Erythroblast (primary cell): ENCODE data around the gene PBLD.

ENCODE experiments used
- GATA1 ChIP-seq: IDR thresholded peaks from 2 replicates; pipeline ENCODE4 v1.6.1; 2011; ENCODE audit warnings: low read depth, mild to moderate bottlenecking, control low read depth, low read length, moderate library complexity
- POLR2A ChIP-seq: IDR thresholded peaks from 2 replicates; pipeline ENCODE4 v1.6.1; 2011; ENCODE audit warnings: mild to moderate bottlenecking, low read length

- no peak for TF ChIP-seq POLR2A
- no peak for TF ChIP-seq GATA1
Observed at GRCh38 chr10:68271196-68271882, 61.4 kb downstream of the PBLD start.
